GM12878 (cell line): Measurements from ENCODE around the gene CDCA7L. TPM values are rescaled to one million over a fixed set of nuclear protein-coding genes. Genes with fewer than 3 reads are reported as not detected.

Experiments used
- BCL11A ChIP-seq: IDR thresholded peaks from 2 replicates; pipeline ENCODE4 v1.6.1; 2011; ENCODE audit warnings: low read depth, low read length
- BHLHE40 ChIP-seq, 2 experiments: fragments of 450-650 bp in 1 of 2; IDR thresholded peaks; 2 replicates each; pipeline ENCODE4 v1.6.1; 2011 to 2017; ENCODE audit warnings: low read depth in 2 of 2, borderline replicate concordance in 1 of 2, improper control_type of control experiment in 1 of 2, low read length in 1 of 2, mild to moderate bottlenecking in 1 of 2
- EED ChIP-seq: sonication (generic); IDR thresholded peaks from 2 replicates; pipeline ENCODE4 v1.6.1; 2016; ENCODE audit warnings: antibody characterized with exemption, low read depth
- EZH2 ChIP-seq: IDR thresholded peaks from 2 replicates; pipeline ENCODE4 v1.6.1; 2012; ENCODE audit warnings: low read depth, mild to moderate bottlenecking, control low read depth, inconsistent platforms, low read length, borderline replicate concordance; ENCODE audit not compliant: control insufficient read depth
- IKZF1 ChIP-seq: fragments of 450-650 bp; conservative IDR thresholded peaks from 2 replicates; pipeline ENCODE4 v1.6.1; 2017; ENCODE audit warnings: antibody characterized with exemption, mild to moderate bottlenecking
- JUND ChIP-seq: IDR thresholded peaks from 2 replicates; pipeline ENCODE4 v1.6.1; 2012; ENCODE audit warnings: low read depth, mild to moderate bottlenecking, low read length, improper control_type of control experiment, moderate library complexity
- STAT3 ChIP-seq: IDR thresholded peaks from 2 replicates; pipeline ENCODE4 v1.6.1; 2011; ENCODE audit warnings: low read depth, low read length, improper control_type of control experiment
- TAF1 ChIP-seq: IDR thresholded peaks from 2 replicates; pipeline ENCODE4 v1.6.1; 2011; ENCODE audit warnings: mild to moderate bottlenecking, low read depth, low read length, borderline replicate concordance
- WRNIP1 ChIP-seq: IDR thresholded peaks from 2 replicates; pipeline ENCODE4 v1.6.1; 2011; ENCODE audit warnings: low read depth, low read length, improper control_type of control experiment, borderline replicate concordance
- ZBTB4 ChIP-seq: fragments of 450-650 bp; formaldehyde crosslinking; IDR thresholded peaks from 2 replicates; pipeline ENCODE4 v1.4.0; 2022; ENCODE audit warnings: mild to moderate bottlenecking, moderate library complexity
- ZNF622 ChIP-seq: fragments of 450-650 bp; IDR thresholded peaks from 2 replicates; pipeline ENCODE4 v1.6.1; 2017; ENCODE audit warnings: mild to moderate bottlenecking, inconsistent platforms
- polyA plus RNA-seq, 11 experiments: library from polyadenylated mRNA; depleted of rRNA in 4 of 11; unstranded in 6 of 11; stranded (reverse) in 5 of 11; fragments of >200 nt; fragmentation: Nextera tagmentation in 4 of 11; fragmentation: Illumina TruSeq in 1 of 11; extraction: Ambion mirVana in 4 of 11; extraction: Trizol in 1 of 11; gene quantifications; 1 replicate in 1 of 11; 2 replicates in 10 of 11; pipeline versions ENCODE4 v1.2.1 to v1.2.3, GENCODE V29; 2011 to 2016; ENCODE audit warnings: inconsistent platforms in 2 of 11, missing spikeins in 2 of 11, low read depth in 1 of 11
- total RNA-seq, 4 experiments: library from RNA; depleted of rRNA in 3 of 4; stranded (reverse); fragments of >200 nt in 3 of 4; fragmentation: Illumina TruSeq in 1 of 4; extraction: Trizol in 1 of 4; gene quantifications; 2 replicates each; pipeline versions ENCODE4 v1.2.1 to v1.2.3, GENCODE V29; 2013 to 2021
- TF ChIP-seq, protein P1 (sequence below): fragments of 150-350 bp; IDR thresholded peaks from 2 replicates; pipeline ENCODE4 v1.6.1; 2014; ENCODE audit warnings: mild to moderate bottlenecking, low read depth, low read length
- TF ChIP-seq, protein P2 (sequence below): IDR thresholded peaks from 2 replicates; pipeline ENCODE4 v1.6.1; 2011; ENCODE audit warnings: borderline replicate concordance, low read depth, mild to moderate bottlenecking, moderate library complexity, mixed read lengths, low read length; ENCODE audit not compliant: insufficient read depth; ENCODE audit errors: extremely low read length
- TF ChIP-seq, protein P3 (sequence below): fragments of 450-650 bp; IDR thresholded peaks from 2 replicates; pipeline ENCODE4 v1.6.1; 2017; ENCODE audit warnings: antibody characterized with exemption, mild to moderate bottlenecking, moderate library complexity
- TF ChIP-seq, protein P4 (sequence below): fragments of 450-650 bp; IDR thresholded peaks from 2 replicates; pipeline ENCODE4 v1.6.1; 2017; ENCODE audit warnings: mild to moderate bottlenecking, moderate library complexity

Gene CDCA7L
- total and polyA plus RNA-seq, 10 of the 15 experiments (the other 5 are each of a cell fraction or from before 2014, with no cell fraction given): 30.3 to 92.2 (median 68.5) TPM

GRCh38 chr7:21898265-21898930 lies 47.3 kb downstream of the CDCA7L start (continued):
- TF ChIP-seq ZBTB4 (CRISPR knock-in tag) (no peak), IKZF1 (0 out of 2 replicates have a peak, but pooled peaks have one; percentile 38), BHLHE40 (IDR thresholded peaks at IDR 0.05; ENCODE audit: borderline replicate concordance in 1 of 2, low read depth in 2 of 2, low read length in 1 of 2) (peak; percentile 84 to 91), JUND (no peak), WRNIP1 (no peak), ZNF622 (no peak), EED (0 out of 2 replicates have a peak, but pooled peaks have one; percentile 17), TAF1 (0 out of 2 replicates have a peak, but pooled peaks have one; percentile 34), BCL11A (no peak), EZH2 (no peak), STAT3 (no peak)
- TF ChIP-seq, protein P1, sequence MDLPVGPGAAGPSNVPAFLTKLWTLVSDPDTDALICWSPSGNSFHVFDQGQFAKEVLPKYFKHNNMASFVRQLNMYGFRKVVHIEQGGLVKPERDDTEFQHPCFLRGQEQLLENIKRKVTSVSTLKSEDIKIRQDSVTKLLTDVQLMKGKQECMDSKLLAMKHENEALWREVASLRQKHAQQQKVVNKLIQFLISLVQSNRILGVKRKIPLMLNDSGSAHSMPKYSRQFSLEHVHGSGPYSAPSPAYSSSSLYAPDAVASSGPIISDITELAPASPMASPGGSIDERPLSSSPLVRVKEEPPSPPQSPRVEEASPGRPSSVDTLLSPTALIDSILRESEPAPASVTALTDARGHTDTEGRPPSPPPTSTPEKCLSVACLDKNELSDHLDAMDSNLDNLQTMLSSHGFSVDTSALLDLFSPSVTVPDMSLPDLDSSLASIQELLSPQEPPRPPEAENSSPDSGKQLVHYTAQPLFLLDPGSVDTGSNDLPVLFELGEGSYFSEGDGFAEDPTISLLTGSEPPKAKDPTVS: no peak
- TF ChIP-seq, protein P2, sequence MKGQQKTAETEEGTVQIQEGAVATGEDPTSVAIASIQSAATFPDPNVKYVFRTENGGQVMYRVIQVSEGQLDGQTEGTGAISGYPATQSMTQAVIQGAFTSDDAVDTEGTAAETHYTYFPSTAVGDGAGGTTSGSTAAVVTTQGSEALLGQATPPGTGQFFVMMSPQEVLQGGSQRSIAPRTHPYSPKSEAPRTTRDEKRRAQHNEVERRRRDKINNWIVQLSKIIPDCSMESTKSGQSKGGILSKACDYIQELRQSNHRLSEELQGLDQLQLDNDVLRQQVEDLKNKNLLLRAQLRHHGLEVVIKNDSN: peak; percentile 49
- TF ChIP-seq, protein P3, sequence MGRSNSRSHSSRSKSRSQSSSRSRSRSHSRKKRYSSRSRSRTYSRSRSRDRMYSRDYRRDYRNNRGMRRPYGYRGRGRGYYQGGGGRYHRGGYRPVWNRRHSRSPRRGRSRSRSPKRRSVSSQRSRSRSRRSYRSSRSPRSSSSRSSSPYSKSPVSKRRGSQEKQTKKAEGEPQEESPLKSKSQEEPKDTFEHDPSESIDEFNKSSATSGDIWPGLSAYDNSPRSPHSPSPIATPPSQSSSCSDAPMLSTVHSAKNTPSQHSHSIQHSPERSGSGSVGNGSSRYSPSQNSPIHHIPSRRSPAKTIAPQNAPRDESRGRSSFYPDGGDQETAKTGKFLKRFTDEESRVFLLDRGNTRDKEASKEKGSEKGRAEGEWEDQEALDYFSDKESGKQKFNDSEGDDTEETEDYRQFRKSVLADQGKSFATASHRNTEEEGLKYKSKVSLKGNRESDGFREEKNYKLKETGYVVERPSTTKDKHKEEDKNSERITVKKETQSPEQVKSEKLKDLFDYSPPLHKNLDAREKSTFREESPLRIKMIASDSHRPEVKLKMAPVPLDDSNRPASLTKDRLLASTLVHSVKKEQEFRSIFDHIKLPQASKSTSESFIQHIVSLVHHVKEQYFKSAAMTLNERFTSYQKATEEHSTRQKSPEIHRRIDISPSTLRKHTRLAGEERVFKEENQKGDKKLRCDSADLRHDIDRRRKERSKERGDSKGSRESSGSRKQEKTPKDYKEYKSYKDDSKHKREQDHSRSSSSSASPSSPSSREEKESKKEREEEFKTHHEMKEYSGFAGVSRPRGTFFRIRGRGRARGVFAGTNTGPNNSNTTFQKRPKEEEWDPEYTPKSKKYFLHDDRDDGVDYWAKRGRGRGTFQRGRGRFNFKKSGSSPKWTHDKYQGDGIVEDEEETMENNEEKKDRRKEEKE: no peak
- TF ChIP-seq, protein P4, sequence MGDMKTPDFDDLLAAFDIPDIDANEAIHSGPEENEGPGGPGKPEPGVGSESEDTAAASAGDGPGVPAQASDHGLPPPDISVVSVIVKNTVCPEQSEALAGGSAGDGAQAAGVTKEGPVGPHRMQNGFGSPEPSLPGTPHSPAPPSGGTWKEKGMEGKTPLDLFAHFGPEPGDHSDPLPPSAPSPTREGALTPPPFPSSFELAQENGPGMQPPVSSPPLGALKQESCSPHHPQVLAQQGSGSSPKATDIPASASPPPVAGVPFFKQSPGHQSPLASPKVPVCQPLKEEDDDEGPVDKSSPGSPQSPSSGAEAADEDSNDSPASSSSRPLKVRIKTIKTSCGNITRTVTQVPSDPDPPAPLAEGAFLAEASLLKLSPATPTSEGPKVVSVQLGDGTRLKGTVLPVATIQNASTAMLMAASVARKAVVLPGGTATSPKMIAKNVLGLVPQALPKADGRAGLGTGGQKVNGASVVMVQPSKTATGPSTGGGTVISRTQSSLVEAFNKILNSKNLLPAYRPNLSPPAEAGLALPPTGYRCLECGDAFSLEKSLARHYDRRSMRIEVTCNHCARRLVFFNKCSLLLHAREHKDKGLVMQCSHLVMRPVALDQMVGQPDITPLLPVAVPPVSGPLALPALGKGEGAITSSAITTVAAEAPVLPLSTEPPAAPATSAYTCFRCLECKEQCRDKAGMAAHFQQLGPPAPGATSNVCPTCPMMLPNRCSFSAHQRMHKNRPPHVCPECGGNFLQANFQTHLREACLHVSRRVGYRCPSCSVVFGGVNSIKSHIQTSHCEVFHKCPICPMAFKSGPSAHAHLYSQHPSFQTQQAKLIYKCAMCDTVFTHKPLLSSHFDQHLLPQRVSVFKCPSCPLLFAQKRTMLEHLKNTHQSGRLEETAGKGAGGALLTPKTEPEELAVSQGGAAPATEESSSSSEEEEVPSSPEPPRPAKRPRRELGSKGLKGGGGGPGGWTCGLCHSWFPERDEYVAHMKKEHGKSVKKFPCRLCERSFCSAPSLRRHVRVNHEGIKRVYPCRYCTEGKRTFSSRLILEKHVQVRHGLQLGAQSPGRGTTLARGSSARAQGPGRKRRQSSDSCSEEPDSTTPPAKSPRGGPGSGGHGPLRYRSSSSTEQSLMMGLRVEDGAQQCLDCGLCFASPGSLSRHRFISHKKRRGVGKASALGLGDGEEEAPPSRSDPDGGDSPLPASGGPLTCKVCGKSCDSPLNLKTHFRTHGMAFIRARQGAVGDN: 0 out of 2 replicates have a peak, but pooled peaks have one; percentile 14
